ENCODE measurements around the gene COASY.
A peak's percentile ranks its signal among the peaks of the same experiment; 100 is the strongest.
"Not testable (repeated sequence)": the region's sequence is repeated elsewhere in the genome, so short reads cannot be mapped to it uniquely, and the experiment has no call there.

COASY gene

GRCh38 chr17:42548993-42549755, 12.8 kb upstream of the COASY start:
- DNase-seq (ENCODE audit: low read depth, low spot score) = no peak
- H3K27ac ChIP-seq = no peak overlapping the region

GRCh38 chr17:42552736-42553135, 9.2 kb upstream of the COASY start, which contains the start of gene HSD17B1:
Gene HSD17B1 (plus strand): TSS chr17:42552923. CDS start chr17:42552934, 11 bp downstream.
- not testable (repeated sequence) for DNase-seq (ENCODE audit: low read depth, low spot score)
- H3K27ac ChIP-seq = peak within 1 kb of the TSS; percentile 77

GRCh38 chr17:42553161-42553818, 8.7 kb upstream of the COASY start:
- H3K27ac ChIP-seq = peak overlapping the region; percentile 77
- peak; percentile 66 for DNase-seq (ENCODE audit: low read depth, low spot score)

GRCh38 chr17:42553866-42554249, 8.1 kb upstream of the COASY start:
- DNase-seq (ENCODE audit: low read depth, low spot score) = no peak
- H3K27ac ChIP-seq = peak overlapping the region; percentile 77

GRCh38 chr17:42554250-42555121, 7.5 kb upstream of the COASY start:
- no peak for DNase-seq (ENCODE audit: low read depth, low spot score)
- H3K27ac ChIP-seq = peak overlapping the region; percentile 77

- no peak for DNase-seq (ENCODE audit: low read depth, low spot score)
- H3K27ac ChIP-seq = peak overlapping the region; percentile 77
These were observed 6.8 kb upstream of the COASY start for GRCh38 chr17:42555122-42555622.

GRCh38 chr17:42555961-42556617, 5.9 kb upstream of the COASY start:
- not testable (repeated sequence) for DNase-seq (ENCODE audit: low read depth, low spot score); H3K27ac ChIP-seq

GRCh38 chr17:42559075-42559474, 2.9 kb upstream of the COASY start:
- peak overlapping the region; percentile 17 for H3K27ac ChIP-seq
- no peak for DNase-seq (ENCODE audit: low read depth, low spot score)

GRCh38 chr17:42560246-42560645, 1.7 kb upstream of the COASY start:
- no peak for DNase-seq (ENCODE audit: low read depth, low spot score)
- no peak overlapping the region for H3K27ac ChIP-seq

- no peak for DNase-seq (ENCODE audit: low read depth, low spot score)
- peak overlapping the region; percentile 84 for H3K27ac ChIP-seq
These were observed 617 bp downstream of the COASY start for GRCh38 chr17:42562388-42563142.

- DNase-seq (ENCODE audit: low read depth, low spot score) = no peak
- peak overlapping the region; percentile 84 for H3K27ac ChIP-seq
These were observed 1.2 kb downstream of the COASY start for GRCh38 chr17:42563143-42563509.

GRCh38 chr17:42563543-42563942, 1.6 kb downstream of the COASY start:
- H3K27ac ChIP-seq = peak overlapping the region; percentile 84
- DNase-seq (ENCODE audit: low read depth, low spot score) = no peak

- no peak for DNase-seq (ENCODE audit: low read depth, low spot score)
- no peak overlapping the region for H3K27ac ChIP-seq
These were observed 2.0 kb downstream of the COASY start for GRCh38 chr17:42563950-42564349.

- no peak for DNase-seq (ENCODE audit: low read depth, low spot score)
- H3K27ac ChIP-seq = no peak overlapping the region
These were observed 3.0 kb downstream of the COASY start for GRCh38 chr17:42564815-42565522.

- no peak for DNase-seq (ENCODE audit: low read depth, low spot score)
- peak overlapping the region; percentile 85 for H3K27ac ChIP-seq
These were observed 3.7 kb downstream of the COASY start for GRCh38 chr17:42565523-42566214.

GRCh38 chr17:42566215-42566882, 4.4 kb downstream of the COASY start:
- no peak for DNase-seq (ENCODE audit: low read depth, low spot score)
- peak overlapping the region; percentile 85 for H3K27ac ChIP-seq

- DNase-seq (ENCODE audit: low read depth, low spot score) = no peak
- H3K27ac ChIP-seq = peak within 1 kb of the TSS; percentile 85
These were observed 5.1 kb downstream of the COASY start, which contains the start of gene MLX for GRCh38 chr17:42566883-42567573. Gene MLX (plus strand): TSS chr17:42567100. CDS start chr17:42567125, 25 bp downstream.
